Measurements from ENCODE around the gene SLC5A3. TPM values are rescaled to one million over a fixed set of nuclear protein-coding genes. Genes with fewer than 3 reads are reported as not detected.
A peak's percentile ranks its signal among the peaks of the same experiment; 100 is the strongest.

Gene SLC5A3
- total and polyA plus RNA-seq, 10 donors = 1.1 to 22.3 (median 10.5) TPM

GRCh38 chr21:34091607-34092006, 18.2 kb downstream of the SLC5A3 start:
- peak in 2 of 11 experiments; percentile 12 to 14 for TF ChIP-seq CTCF (IDR thresholded peaks at IDR 0.05 in 8 of 11, conservative IDR thresholded peaks at IDR 0.05 in 3 of 11)
- no peak for TF ChIP-seq POLR2A (IDR thresholded peaks at IDR 0.05)
- TF ChIP-seq POLR2AphosphoS5 (IDR thresholded peaks at IDR 0.05) = no peak
- no peak for DNase-seq
- Histone ChIP-seq H3K27me3 (replicated peaks in 1 of 7) (no peaks in the 10 kb centered on the region), H3K36me3 (peaks cover 0 to 23% (median 18%) of the 10 kb centered on the region in 6 donors), H3K9me3 (no peaks in the 10 kb centered on the region), H3K4me1 (peaks cover 3 to 67% (median 13%) of the 10 kb centered on the region in 6 donors), H3K27ac (no peak overlapping the region), H3K4me3 (no peak overlapping the region)
- intact Hi-C loops (cut with DNase I; ENCODE audit: low total_unique reads) = no loop called here
- WGBS, 5 donors = 97 to 99% (median 98%) methylated on average over 2 of the region's 2 CpGs

GRCh38 chr21:34092262-34092921, 19.0 kb downstream of the SLC5A3 start:
- TF ChIP-seq POLR2AphosphoS5 (IDR thresholded peaks at IDR 0.05) (no peak), CTCF (IDR thresholded peaks at IDR 0.05 in 8 of 11, conservative IDR thresholded peaks at IDR 0.05 in 3 of 11) (no peak), POLR2A (IDR thresholded peaks at IDR 0.05) (no peak)
- no peak for DNase-seq
- Histone ChIP-seq H3K4me1 (peaks cover 3 to 67% (median 13%) of the 10 kb centered on the region in 6 donors), H3K27me3 (replicated peaks in 1 of 7) (no peaks in the 10 kb centered on the region), H3K4me3 (no peak overlapping the region), H3K36me3 (peaks cover 0 to 27% (median 18%) of the 10 kb centered on the region in 6 donors), H3K9me3 (no peaks in the 10 kb centered on the region), H3K27ac (no peak overlapping the region)
- WGBS, 5 donors = 41 to 52% (median 50%) methylated on average over 6 of the region's 6 CpGs
- intact Hi-C loops (cut with DNase I; ENCODE audit: low total_unique reads) = no loop called here

DNA sequence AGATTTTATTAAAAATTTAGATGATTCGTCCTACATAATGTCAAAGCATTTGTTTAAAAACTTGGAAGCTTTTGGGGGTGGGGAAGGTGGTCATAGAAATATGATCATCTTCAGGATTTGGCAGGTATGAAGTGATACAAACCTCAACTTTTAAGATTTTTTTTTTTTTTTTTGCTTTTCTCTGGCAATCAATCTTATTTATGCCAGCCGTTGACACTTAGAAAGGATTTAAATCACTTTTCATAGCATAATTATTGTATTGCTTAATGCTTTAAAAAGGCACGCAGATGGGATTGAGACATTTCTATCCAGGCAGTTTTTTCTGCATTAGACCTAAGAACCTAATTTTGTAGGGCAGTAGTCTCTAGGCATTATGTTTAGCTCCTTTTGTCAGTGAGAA, 19.7 kb downstream of the SLC5A3 start:
- intact Hi-C loops (cut with DNase I; ENCODE audit: low total_unique reads) = no loop called here
- Histone ChIP-seq H3K27ac (no peak overlapping the region), H3K9me3 (no peaks in the 10 kb centered on the region), H3K4me1 (peaks cover 3 to 70% (median 13%) of the 10 kb centered on the region in 6 donors), H3K36me3 (peaks cover 0 to 27% (median 18%) of the 10 kb centered on the region in 6 donors), H3K27me3 (replicated peaks in 1 of 7) (no peaks in the 10 kb centered on the region), H3K4me3 (no peak overlapping the region)
- TF ChIP-seq POLR2AphosphoS5 (IDR thresholded peaks at IDR 0.05) (no peak), POLR2A (IDR thresholded peaks at IDR 0.05) (no peak), CTCF (IDR thresholded peaks at IDR 0.05 in 8 of 11, conservative IDR thresholded peaks at IDR 0.05 in 3 of 11) (no peak)
- DNase-seq = no peak
- WGBS, 5 donors = 79 to 86% (median 81%) methylated on average over 3 of the region's 3 CpGs

GRCh38 chr21:34094949-34095348, 21.6 kb downstream of the SLC5A3 start:
- intact Hi-C loops (cut with DNase I; ENCODE audit: low total_unique reads) = no loop called here
- DNase-seq = no peak
- peaks cover 0 to 29% (median 18%) of the 10 kb centered on the region in 6 donors for H3K36me3 ChIP-seq
- no peaks in the 10 kb centered on the region for H3K27me3 ChIP-seq (replicated peaks in 1 of 7)
- no peaks in the 10 kb centered on the region for H3K9me3 ChIP-seq
- no peak for TF ChIP-seq POLR2A (IDR thresholded peaks at IDR 0.05)
- no peak for TF ChIP-seq CTCF (IDR thresholded peaks at IDR 0.05 in 8 of 11, conservative IDR thresholded peaks at IDR 0.05 in 3 of 11)
- no peak for TF ChIP-seq POLR2AphosphoS5 (IDR thresholded peaks at IDR 0.05)
- H3K4me3 ChIP-seq = no peak overlapping the region
- H3K27ac ChIP-seq = no peak overlapping the region
- H3K4me1 ChIP-seq = peaks cover 3 to 59% (median 13%) of the 10 kb centered on the region in 6 donors
- WGBS, 5 donors = 90 to 98% (median 95%) methylated on average over 7 of the region's 7 CpGs
